ENCODE measurements around the gene PHRF1. TPM values are rescaled to one million over a fixed set of nuclear protein-coding genes. Genes with fewer than 3 reads are reported as not detected.

PHRF1 gene
- total and polyA plus RNA-seq, 9 of the 15 experiments (the other 6 are each of a cell fraction or from before 2014, with no cell fraction given), result 0.07 to 37.2 (median 7.7) TPM

DNA sequence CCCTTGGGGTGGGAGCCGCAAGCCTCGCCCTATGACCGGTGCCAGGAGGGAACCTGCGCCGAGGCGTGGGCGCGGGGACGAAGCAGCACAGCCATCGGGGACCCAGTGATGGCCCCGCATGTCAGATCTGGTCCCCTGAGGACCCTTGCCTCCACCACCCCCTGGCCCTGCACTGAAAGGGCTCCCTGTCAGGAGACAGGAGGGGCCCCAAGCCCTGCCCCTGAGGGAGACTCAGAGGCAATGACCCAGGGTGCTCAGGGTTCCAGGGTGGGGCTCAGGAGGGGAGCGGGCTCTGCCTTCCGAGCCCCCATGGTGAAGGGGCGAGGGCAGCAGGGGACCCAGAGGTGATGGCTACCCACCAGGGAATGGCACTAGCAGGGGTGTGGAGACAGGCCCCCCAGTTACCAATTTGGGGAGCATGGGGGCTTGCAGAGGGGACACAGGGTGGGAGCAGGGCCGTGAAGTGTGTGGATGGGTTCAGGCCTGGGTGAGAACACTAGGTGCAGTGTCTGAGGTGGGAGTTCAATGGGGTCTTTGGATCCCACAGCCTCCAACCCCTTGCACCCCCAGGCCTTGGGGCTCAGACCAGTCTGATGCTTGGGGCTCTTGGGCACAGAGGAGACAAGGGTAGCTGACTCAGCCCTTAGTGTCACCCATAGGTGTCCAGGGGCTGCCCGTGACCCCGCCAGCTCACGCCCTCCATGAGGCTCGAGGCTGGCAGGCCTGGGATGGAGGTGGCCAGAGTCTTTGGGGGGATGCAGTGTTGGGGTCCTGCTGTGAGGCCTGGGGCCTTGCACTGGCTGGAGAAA, 38.4 kb upstream of the PHRF1 start (continued):
- TF ChIP-seq, protein P1, sequence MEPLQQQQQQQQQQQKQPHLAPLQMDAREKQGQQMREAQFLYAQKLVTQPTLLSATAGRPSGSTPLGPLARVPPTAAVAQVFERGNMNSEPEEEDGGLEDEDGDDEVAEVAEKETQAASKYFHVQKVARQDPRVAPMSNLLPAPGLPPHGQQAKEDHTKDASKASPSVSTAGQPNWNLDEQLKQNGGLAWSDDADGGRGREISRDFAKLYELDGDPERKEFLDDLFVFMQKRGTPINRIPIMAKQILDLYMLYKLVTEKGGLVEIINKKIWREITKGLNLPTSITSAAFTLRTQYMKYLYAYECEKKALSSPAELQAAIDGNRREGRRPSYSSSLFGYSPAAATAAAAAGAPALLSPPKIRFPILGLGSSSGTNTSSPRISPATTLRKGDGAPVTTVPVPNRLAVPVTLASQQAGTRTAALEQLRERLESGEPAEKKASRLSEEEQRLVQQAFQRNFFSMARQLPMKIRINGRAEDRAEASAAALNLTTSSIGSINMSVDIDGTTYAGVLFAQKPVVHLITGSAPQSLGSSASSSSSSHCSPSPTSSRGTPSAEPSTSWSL (CRISPR knock-in tag; IDR thresholded peaks at IDR 0.05; ENCODE audit: borderline replicate concordance), result peak; percentile 85; the same call in 1 of the 2 replicates
- TF ChIP-seq ILF3 (IDR thresholded peaks at IDR 0.05; ENCODE audit: borderline replicate concordance) (no peak), POLR3A (IDR thresholded peaks at IDR 0.05; ENCODE audit: borderline replicate concordance, extremely low read depth, insufficient read depth, insufficient read length) (no peak), SMAD3 (CRISPR knock-in tag; conservative IDR thresholded peaks at IDR 0.05) (no peak), PHTF2 (CRISPR knock-in tag; IDR thresholded peaks at IDR 0.05) (no peak), ZNF408 (CRISPR knock-in tag; IDR thresholded peaks at IDR 0.05; ENCODE audit: low read depth) (0 out of 2 replicates have a peak, but pooled peaks have one; percentile 66), ZBTB1 (CRISPR knock-in tag; IDR thresholded peaks at IDR 0.05; ENCODE audit: borderline replicate concordance, low read depth) (no peak), ILK (tag; IDR thresholded peaks at IDR 0.05; ENCODE audit: borderline replicate concordance, low read depth) (no peak), NR1H2 (CRISPR knock-in tag; IDR thresholded peaks at IDR 0.05) (no peak), PHF8 (IDR thresholded peaks at IDR 0.05; ENCODE audit: borderline replicate concordance, low read length) (peak; percentile 39; the same call in 1 of the 2 replicates), NCOA1 (IDR thresholded peaks at IDR 0.05; ENCODE audit: low read depth) (no peak)
- TF ChIP-seq, protein P2, sequence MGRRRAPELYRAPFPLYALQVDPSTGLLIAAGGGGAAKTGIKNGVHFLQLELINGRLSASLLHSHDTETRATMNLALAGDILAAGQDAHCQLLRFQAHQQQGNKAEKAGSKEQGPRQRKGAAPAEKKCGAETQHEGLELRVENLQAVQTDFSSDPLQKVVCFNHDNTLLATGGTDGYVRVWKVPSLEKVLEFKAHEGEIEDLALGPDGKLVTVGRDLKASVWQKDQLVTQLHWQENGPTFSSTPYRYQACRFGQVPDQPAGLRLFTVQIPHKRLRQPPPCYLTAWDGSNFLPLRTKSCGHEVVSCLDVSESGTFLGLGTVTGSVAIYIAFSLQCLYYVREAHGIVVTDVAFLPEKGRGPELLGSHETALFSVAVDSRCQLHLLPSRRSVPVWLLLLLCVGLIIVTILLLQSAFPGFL (CRISPR knock-in tag; IDR thresholded peaks at IDR 0.05), result no peak
- TF ChIP-seq, protein P3, sequence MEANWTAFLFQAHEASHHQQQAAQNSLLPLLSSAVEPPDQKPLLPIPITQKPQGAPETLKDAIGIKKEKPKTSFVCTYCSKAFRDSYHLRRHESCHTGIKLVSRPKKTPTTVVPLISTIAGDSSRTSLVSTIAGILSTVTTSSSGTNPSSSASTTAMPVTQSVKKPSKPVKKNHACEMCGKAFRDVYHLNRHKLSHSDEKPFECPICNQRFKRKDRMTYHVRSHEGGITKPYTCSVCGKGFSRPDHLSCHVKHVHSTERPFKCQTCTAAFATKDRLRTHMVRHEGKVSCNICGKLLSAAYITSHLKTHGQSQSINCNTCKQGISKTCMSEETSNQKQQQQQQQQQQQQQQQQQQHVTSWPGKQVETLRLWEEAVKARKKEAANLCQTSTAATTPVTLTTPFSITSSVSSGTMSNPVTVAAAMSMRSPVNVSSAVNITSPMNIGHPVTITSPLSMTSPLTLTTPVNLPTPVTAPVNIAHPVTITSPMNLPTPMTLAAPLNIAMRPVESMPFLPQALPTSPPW (CRISPR knock-in tag; IDR thresholded peaks at IDR 0.05), result 0 out of 2 replicates have a peak, but pooled peaks have one; percentile 7
- TF ChIP-seq, protein P4, sequence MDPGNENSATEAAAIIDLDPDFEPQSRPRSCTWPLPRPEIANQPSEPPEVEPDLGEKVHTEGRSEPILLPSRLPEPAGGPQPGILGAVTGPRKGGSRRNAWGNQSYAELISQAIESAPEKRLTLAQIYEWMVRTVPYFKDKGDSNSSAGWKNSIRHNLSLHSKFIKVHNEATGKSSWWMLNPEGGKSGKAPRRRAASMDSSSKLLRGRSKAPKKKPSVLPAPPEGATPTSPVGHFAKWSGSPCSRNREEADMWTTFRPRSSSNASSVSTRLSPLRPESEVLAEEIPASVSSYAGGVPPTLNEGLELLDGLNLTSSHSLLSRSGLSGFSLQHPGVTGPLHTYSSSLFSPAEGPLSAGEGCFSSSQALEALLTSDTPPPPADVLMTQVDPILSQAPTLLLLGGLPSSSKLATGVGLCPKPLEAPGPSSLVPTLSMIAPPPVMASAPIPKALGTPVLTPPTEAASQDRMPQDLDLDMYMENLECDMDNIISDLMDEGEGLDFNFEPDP (CRISPR knock-in tag; IDR thresholded peaks at IDR 0.05), result 0 out of 2 replicates have a peak, but pooled peaks have one; percentile 25
- TF ChIP-seq, protein P5, sequence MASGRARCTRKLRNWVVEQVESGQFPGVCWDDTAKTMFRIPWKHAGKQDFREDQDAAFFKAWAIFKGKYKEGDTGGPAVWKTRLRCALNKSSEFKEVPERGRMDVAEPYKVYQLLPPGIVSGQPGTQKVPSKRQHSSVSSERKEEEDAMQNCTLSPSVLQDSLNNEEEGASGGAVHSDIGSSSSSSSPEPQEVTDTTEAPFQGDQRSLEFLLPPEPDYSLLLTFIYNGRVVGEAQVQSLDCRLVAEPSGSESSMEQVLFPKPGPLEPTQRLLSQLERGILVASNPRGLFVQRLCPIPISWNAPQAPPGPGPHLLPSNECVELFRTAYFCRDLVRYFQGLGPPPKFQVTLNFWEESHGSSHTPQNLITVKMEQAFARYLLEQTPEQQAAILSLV (tag; IDR thresholded peaks at IDR 0.05), result no peak
- TF ChIP-seq, protein P6, sequence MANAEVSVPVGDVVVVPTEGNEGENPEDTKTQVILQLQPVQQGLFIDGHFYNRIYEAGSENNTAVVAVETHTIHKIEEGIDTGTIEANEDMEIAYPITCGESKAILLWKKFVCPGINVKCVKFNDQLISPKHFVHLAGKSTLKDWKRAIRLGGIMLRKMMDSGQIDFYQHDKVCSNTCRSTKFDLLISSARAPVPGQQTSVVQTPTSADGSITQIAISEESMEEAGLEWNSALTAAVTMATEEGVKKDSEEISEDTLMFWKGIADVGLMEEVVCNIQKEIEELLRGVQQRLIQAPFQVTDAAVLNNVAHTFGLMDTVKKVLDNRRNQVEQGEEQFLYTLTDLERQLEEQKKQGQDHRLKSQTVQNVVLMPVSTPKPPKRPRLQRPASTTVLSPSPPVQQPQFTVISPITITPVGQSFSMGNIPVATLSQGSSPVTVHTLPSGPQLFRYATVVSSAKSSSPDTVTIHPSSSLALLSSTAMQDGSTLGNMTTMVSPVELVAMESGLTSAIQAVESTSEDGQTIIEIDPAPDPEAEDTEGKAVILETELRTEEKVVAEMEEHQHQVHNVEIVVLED (CRISPR knock-in tag; IDR thresholded peaks at IDR 0.05), result no peak

Measured in K562 (cell line).